Uterus (tissue), 2 donors: ENCODE results near the gene RBM15.

ENCODE experiments used
- CTCF ChIP-seq, 4 experiments: fragments of 200-600 bp in 2 of 4; fragments of 450-650 bp in 2 of 4; sonication (generic) in 2 of 4; IDR thresholded peaks; one replicate each; pipeline ENCODE4 v1.5.1; 2016 to 2019; ENCODE audit warnings: antibody characterized with exemption in 4 of 4, mild to moderate bottlenecking in 2 of 4, moderate library complexity in 1 of 4
- POLR2A ChIP-seq, 2 donors: fragments of 450-650 bp; IDR thresholded peaks; one replicate each; pipeline ENCODE4 v1.6.1; 2016; ENCODE audit warnings: antibody characterized with exemption in 2 of 2, mild to moderate bottlenecking in 1 of 2, moderate library complexity in 1 of 2

DNA sequence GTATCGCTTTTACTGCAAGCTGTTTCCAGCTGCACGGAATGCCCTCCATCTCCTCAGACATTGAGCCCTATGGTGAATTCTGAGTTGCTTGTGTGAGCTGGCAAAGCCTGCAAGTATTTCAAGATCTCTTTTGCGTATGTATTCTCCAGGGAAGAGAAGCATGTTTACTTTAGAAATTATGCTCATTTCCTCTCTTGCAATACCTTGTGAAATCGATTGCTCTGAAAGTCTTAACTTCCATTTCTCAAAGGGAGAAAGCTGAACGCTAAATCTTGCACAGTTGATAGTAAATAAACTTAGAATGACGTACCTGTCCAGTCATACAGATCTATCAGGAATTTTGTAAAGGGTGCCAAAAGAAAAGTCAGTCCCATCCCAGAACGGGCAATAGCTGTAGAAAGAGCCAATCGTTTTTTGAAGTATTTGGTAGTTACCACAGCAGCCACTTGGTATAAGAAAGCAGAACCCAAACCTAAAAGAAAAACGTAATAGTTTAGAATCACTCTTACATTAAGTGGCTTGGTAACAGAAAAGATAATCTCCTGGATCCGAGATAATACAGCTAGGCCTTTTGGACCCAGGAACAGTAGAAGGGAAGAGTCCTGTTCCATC is 41.6 kb downstream of the RBM15 start:
- TF ChIP-seq CTCF (IDR thresholded peaks at IDR 0.05): no peak
- no peak for TF ChIP-seq POLR2A (IDR thresholded peaks at IDR 0.05)
